Neural cell (in vitro differentiated cells): ENCODE data around the gene A1CF. TPM values are rescaled to one million over a fixed set of nuclear protein-coding genes. Genes with fewer than 3 reads are reported as not detected.

Source experiments
- H2AFZ ChIP-seq: fragments of 200-600, 300-800 bp; sonication (generic), shearing (Covaris generic); 2 replicates; pipeline ENCODE4 v1.6.0; 2014; ENCODE audit warnings: low read depth, mild to moderate bottlenecking, antibody characterized with exemption, low read length, moderate library complexity
- H3F3A ChIP-seq: fragments of 200-600 bp; shearing (Covaris generic); 2 replicates; pipeline ENCODE4 v1.6.1; 2016; ENCODE audit warnings: mild to moderate bottlenecking, moderate library complexity, mixed read lengths, antibody characterized with exemption, low read length; ENCODE audit not compliant: insufficient read depth, poor library complexity, severe bottlenecking
- H3K27ac ChIP-seq: fragments of 200-600, 300-800 bp; sonication (generic), shearing (Covaris generic); 2 replicates; pipeline ENCODE4 v1.5.1; 2014; ENCODE audit warnings: mild to moderate bottlenecking, low read length, moderate library complexity
- H3K27me3 ChIP-seq: fragments of 300-800, 200-600 bp; sonication (generic), shearing (Covaris generic); 2 replicates; pipeline ENCODE4 v1.6.0; 2014; ENCODE audit warnings: mild to moderate bottlenecking, low read depth, low read length, moderate library complexity; ENCODE audit not compliant: insufficient read depth
- H3K36me3 ChIP-seq: fragments of 300-800, 200-600 bp; sonication (generic), shearing (Covaris generic); 2 replicates; pipeline ENCODE4 v1.5.1; 2014; ENCODE audit warnings: mild to moderate bottlenecking, antibody characterized with exemption, low read length, moderate library complexity; ENCODE audit not compliant: insufficient read depth
- H3K4me2 ChIP-seq: fragments of 300-800, 200-600 bp; sonication (generic), shearing (Covaris generic); 2 replicates; pipeline ENCODE4 v1.6.0; 2014; ENCODE audit warnings: mild to moderate bottlenecking, low read length
- H3K4me3 ChIP-seq: fragments of 300-800, 200-600 bp; sonication (generic), shearing (Covaris generic); 2 replicates; pipeline ENCODE4 v1.5.1; 2014; ENCODE audit warnings: mild to moderate bottlenecking, low read length, moderate library complexity
- H3K79me2 ChIP-seq: fragments of 200-600 bp; shearing (Covaris generic); replicated peaks from 2 replicates; pipeline ENCODE4 v1.6.0; 2014; ENCODE audit warnings: mild to moderate bottlenecking, low read length, moderate library complexity; ENCODE audit not compliant: insufficient read depth
- H3K9ac ChIP-seq: fragments of 300-800, 200-600 bp; sonication (generic), shearing (Covaris generic); 2 replicates; pipeline ENCODE4 v1.6.1; 2016; ENCODE audit warnings: mild to moderate bottlenecking, low read length, mixed read lengths
- H3K9me2 ChIP-seq: fragments of 200-600 bp; shearing (Covaris generic); 2 replicates; pipeline ENCODE4 v1.6.1; 2016; ENCODE audit warnings: mild to moderate bottlenecking, low read length, mixed read lengths; ENCODE audit not compliant: insufficient read depth
- H3K9me3 ChIP-seq: fragments of 200-600, 300-800 bp; sonication (generic), shearing (Covaris generic); 2 replicates; pipeline ENCODE4 v1.6.1; 2016; ENCODE audit warnings: mild to moderate bottlenecking, mixed run types, low read length, moderate library complexity, mixed read lengths
- H4K20me1 ChIP-seq: fragments of 200-600 bp; shearing (Covaris generic); 2 replicates; pipeline ENCODE4 v1.6.1; 2016; ENCODE audit warnings: mild to moderate bottlenecking, mixed run types; ENCODE audit not compliant: insufficient read depth
- EZH2 ChIP-seq: fragments of 200-600, 300-800 bp; shearing (Covaris generic), sonication (generic); IDR thresholded peaks from 2 replicates; pipeline ENCODE4 v1.6.1; 2014; ENCODE audit warnings: antibody characterized with exemption, low read length, borderline replicate concordance, mild to moderate bottlenecking; ENCODE audit not compliant: insufficient read depth, poor library complexity, severe bottlenecking
- MXI1 ChIP-seq: fragments of 450-650 bp; conservative IDR thresholded peaks from 2 replicates; pipeline ENCODE4 v1.6.1; 2014; ENCODE audit warnings: antibody characterized with exemption, mild to moderate bottlenecking; ENCODE audit not compliant: poor library complexity, severe bottlenecking
- POLR2AphosphoS5 ChIP-seq: IDR thresholded peaks from 2 replicates; pipeline ENCODE4 v1.6.1; 2012
- RAD21 ChIP-seq: fragments of 450-650 bp; conservative IDR thresholded peaks from 2 replicates; pipeline ENCODE4 v1.6.1; 2014; ENCODE audit warnings: antibody characterized with exemption, mild to moderate bottlenecking, moderate library complexity
- TAF1 ChIP-seq: IDR thresholded peaks from 2 replicates; pipeline ENCODE4 v1.6.1; 2012; ENCODE audit warnings: low read depth
- polyA plus RNA-seq: library from polyadenylated mRNA; depleted of rRNA; stranded (reverse); fragments of >200 nt; gene quantifications from 2 replicates; pipeline ENCODE4 v1.2.3, GENCODE V29; 2014
- TF ChIP-seq, protein P1 (sequence below): IDR thresholded peaks from 2 replicates; pipeline ENCODE4 v1.6.1; 2012; ENCODE audit warnings: borderline replicate concordance
- TF ChIP-seq, protein P2 (sequence below): fragments of 450-650 bp; IDR thresholded peaks from 2 replicates; pipeline ENCODE4 v1.5.1; 2014; ENCODE audit warnings: antibody characterized with exemption, mild to moderate bottlenecking, moderate library complexity; ENCODE audit not compliant: poor library complexity, severe bottlenecking

Gene A1CF
- polyA plus RNA-seq, 1 donor from 2014 or later, result not detected

GRCh38 chr10:50832171-50832751 is 53.2 kb downstream of the A1CF start:
- no peaks in the 10 kb centered on the region for H4K20me1 ChIP-seq
- H3K4me3 ChIP-seq, result no peak overlapping the region
- H3K9ac ChIP-seq, result no peak overlapping the region
- H2AFZ ChIP-seq, result no peak overlapping the region
- no peaks in the 10 kb centered on the region for H3K79me2 ChIP-seq
- no peak overlapping the region for H3K27ac ChIP-seq
- TF ChIP-seq RAD21 (no peak), TAF1 (no peak), EZH2 (no peak)
- H3K4me2 ChIP-seq, result no peak overlapping the region
- no peaks in the 10 kb centered on the region for H3K36me3 ChIP-seq
- H3K9me3 ChIP-seq, result no peaks in the 10 kb centered on the region
- no peaks in the 10 kb centered on the region for H3K9me2 ChIP-seq
- H3F3A ChIP-seq, result no peaks in the 10 kb centered on the region
- no peaks in the 10 kb centered on the region for H3K27me3 ChIP-seq

GRCh38 chr10:50830066-50830465 is 55.4 kb downstream of the A1CF start:
- H3F3A ChIP-seq, result no peaks in the 10 kb centered on the region
- TF ChIP-seq MXI1 (no peak), RAD21 (no peak), TAF1 (no peak), POLR2AphosphoS5 (no peak)
- TF ChIP-seq, protein P1, sequence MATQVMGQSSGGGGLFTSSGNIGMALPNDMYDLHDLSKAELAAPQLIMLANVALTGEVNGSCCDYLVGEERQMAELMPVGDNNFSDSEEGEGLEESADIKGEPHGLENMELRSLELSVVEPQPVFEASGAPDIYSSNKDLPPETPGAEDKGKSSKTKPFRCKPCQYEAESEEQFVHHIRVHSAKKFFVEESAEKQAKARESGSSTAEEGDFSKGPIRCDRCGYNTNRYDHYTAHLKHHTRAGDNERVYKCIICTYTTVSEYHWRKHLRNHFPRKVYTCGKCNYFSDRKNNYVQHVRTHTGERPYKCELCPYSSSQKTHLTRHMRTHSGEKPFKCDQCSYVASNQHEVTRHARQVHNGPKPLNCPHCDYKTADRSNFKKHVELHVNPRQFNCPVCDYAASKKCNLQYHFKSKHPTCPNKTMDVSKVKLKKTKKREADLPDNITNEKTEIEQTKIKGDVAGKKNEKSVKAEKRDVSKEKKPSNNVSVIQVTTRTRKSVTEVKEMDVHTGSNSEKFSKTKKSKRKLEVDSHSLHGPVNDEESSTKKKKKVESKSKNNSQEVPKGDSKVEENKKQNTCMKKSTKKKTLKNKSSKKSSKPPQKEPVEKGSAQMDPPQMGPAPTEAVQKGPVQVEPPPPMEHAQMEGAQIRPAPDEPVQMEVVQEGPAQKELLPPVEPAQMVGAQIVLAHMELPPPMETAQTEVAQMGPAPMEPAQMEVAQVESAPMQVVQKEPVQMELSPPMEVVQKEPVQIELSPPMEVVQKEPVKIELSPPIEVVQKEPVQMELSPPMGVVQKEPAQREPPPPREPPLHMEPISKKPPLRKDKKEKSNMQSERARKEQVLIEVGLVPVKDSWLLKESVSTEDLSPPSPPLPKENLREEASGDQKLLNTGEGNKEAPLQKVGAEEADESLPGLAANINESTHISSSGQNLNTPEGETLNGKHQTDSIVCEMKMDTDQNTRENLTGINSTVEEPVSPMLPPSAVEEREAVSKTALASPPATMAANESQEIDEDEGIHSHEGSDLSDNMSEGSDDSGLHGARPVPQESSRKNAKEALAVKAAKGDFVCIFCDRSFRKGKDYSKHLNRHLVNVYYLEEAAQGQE, result no peak
- TF ChIP-seq, protein P2, sequence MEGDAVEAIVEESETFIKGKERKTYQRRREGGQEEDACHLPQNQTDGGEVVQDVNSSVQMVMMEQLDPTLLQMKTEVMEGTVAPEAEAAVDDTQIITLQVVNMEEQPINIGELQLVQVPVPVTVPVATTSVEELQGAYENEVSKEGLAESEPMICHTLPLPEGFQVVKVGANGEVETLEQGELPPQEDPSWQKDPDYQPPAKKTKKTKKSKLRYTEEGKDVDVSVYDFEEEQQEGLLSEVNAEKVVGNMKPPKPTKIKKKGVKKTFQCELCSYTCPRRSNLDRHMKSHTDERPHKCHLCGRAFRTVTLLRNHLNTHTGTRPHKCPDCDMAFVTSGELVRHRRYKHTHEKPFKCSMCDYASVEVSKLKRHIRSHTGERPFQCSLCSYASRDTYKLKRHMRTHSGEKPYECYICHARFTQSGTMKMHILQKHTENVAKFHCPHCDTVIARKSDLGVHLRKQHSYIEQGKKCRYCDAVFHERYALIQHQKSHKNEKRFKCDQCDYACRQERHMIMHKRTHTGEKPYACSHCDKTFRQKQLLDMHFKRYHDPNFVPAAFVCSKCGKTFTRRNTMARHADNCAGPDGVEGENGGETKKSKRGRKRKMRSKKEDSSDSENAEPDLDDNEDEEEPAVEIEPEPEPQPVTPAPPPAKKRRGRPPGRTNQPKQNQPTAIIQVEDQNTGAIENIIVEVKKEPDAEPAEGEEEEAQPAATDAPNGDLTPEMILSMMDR, result no peak
- H3K9ac ChIP-seq, result no peak overlapping the region
- H2AFZ ChIP-seq, result no peak overlapping the region
- H3K27ac ChIP-seq, result no peak overlapping the region
- no peaks in the 10 kb centered on the region for H3K9me2 ChIP-seq
- H3K4me3 ChIP-seq, result no peak overlapping the region
- no peaks in the 10 kb centered on the region for H3K27me3 ChIP-seq
- H3K9me3 ChIP-seq, result no peaks in the 10 kb centered on the region
- H3K36me3 ChIP-seq, result no peaks in the 10 kb centered on the region
- no peaks in the 10 kb centered on the region for H3K79me2 ChIP-seq
- no peaks in the 10 kb centered on the region for H4K20me1 ChIP-seq
- no peak overlapping the region for H3K4me2 ChIP-seq

DNA sequence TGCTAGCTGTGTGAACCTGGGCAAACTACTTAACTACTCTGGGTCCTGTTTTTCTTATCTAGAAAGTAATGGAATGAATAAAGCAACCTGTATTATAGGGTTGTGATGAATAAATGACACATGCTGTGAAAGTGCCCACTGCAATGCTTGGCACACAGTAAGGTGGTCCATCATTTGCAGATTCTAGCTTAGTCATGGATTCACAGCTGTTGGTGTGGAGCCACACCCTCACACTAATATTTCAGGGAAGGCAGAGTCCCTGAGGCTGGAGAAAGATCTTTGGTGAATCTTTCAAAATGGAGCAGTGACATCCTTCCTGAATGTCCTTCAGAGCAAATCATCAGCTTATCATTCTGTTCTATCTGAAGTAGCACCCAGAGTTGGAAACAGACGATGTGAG is 60.6 kb downstream of the A1CF start:
- Histone ChIP-seq H3K4me3 (no peak overlapping the region), H3F3A (no peaks in the 10 kb centered on the region), H3K9me3 (no peaks in the 10 kb centered on the region), H3K79me2 (no peaks in the 10 kb centered on the region), H3K9ac (no peak overlapping the region), H2AFZ (no peak overlapping the region), H3K4me2 (no peak overlapping the region), H3K9me2 (no peaks in the 10 kb centered on the region), H3K27me3 (no peaks in the 10 kb centered on the region), H3K27ac (no peak overlapping the region), H4K20me1 (no peaks in the 10 kb centered on the region), H3K36me3 (no peaks in the 10 kb centered on the region)
- TF ChIP-seq, protein P2, result no peak
- TF ChIP-seq, protein P1, result no peak
- TF ChIP-seq POLR2AphosphoS5, result no peak
- no peak for TF ChIP-seq MXI1
- no peak for TF ChIP-seq RAD21
- TF ChIP-seq TAF1, result no peak
